ENCODE data around the gene BATF3.
"Not testable (repeated sequence)": the region's sequence is repeated elsewhere in the genome, so short reads cannot be mapped to it uniquely, and the experiment has no call there.

Gene BATF3

DNA sequence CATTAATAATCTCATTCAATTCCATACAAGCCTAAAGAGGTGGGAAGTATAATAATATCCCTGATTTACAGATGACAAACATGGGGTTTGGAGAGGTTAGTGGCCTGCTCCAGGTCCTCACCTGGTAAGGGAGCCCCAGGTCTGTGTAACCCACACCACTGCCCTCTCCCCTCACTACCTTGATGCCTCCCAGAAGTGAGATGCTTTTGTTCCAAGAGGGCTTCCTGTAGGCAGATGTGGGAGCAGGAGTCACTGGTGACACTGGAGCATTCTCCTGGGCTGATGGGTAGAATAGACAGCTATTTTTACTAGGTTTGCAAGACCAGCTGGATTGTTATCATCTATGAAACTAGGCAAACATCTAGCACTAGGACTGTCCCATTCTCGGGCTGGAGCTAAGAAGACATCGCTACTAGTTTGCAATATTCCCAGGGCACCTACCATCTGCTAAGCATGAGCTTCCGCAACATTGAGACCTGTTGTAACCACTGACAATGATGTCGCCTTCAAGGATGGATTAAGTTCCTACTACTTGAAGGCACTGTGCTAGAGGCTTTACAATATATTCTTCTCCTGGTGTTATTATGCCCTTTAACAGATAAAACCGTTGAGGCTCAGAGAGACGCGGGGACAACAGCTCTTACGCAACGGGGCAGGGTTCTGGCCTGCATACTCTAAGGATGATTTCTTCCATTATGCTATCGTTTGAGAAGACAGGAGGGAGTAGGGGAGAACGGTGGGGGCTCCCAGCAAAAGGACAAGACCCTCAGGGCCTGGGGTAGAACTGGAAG is 35.0 kb downstream of the BATF3 start:
- no peak overlapping the region for H3K4me3 ChIP-seq (replicated peaks in 1 of 2; ENCODE audit: low read depth in 2 of 2, low read length in 2 of 2)
- TF ChIP-seq, protein P1, sequence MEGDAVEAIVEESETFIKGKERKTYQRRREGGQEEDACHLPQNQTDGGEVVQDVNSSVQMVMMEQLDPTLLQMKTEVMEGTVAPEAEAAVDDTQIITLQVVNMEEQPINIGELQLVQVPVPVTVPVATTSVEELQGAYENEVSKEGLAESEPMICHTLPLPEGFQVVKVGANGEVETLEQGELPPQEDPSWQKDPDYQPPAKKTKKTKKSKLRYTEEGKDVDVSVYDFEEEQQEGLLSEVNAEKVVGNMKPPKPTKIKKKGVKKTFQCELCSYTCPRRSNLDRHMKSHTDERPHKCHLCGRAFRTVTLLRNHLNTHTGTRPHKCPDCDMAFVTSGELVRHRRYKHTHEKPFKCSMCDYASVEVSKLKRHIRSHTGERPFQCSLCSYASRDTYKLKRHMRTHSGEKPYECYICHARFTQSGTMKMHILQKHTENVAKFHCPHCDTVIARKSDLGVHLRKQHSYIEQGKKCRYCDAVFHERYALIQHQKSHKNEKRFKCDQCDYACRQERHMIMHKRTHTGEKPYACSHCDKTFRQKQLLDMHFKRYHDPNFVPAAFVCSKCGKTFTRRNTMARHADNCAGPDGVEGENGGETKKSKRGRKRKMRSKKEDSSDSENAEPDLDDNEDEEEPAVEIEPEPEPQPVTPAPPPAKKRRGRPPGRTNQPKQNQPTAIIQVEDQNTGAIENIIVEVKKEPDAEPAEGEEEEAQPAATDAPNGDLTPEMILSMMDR (IDR thresholded peaks at IDR 0.05; ENCODE audit: low read depth, low read length) = no peak
- DNase-seq (ENCODE audit: low read depth in 2 of 2) = no peak

DNA sequence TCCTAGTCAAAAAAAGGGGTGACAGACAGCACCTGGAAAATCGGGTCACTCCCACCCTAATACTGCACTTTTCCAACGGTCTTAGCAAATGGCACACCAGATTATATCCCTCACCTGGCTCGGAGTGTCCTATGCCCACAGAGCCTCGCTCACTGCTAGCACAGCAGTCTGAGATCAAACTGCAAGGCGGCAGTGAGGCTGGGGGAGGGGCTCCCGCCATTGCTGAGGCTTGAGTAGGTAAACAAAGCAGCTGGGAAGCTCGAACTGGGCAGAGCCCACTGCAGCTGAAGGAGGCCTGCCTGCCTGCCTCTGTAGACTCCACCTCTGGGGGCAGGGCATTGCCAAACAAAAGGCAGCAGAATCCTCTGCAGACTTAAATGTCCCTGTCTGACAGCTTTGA is 41.4 kb downstream of the BATF3 start:
- DNase-seq (ENCODE audit: low read depth in 2 of 2) = not testable (repeated sequence)

DNA sequence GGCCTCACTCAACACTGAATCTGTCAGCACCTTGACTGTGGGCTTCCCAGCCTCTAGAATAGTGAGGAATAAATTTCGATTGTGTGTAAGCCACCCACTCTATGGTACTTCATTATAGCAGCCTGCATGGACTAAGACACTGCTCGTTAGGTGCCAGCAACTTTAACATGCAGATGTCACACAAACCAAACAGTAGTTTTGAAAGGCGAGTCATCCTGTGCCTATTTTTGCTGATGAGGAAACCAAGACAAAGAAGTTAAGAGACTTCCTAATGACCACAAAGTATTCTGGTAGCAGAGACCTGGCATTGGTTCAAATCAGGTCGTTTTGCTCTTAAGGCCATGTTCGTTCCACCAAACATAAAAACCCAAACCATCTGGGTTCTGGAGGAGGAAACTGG is 42.9 kb downstream of the BATF3 start:
- H3K4me3 ChIP-seq (replicated peaks in 1 of 2; ENCODE audit: low read depth in 2 of 2, low read length in 2 of 2) = no peak overlapping the region
- DNase-seq (ENCODE audit: low read depth in 2 of 2) = no peak
- TF ChIP-seq, protein P1 (IDR thresholded peaks at IDR 0.05; ENCODE audit: low read depth, low read length) = no peak

More for the DNA sequence above, 41.4 kb downstream of the BATF3 start:
- not testable (repeated sequence) for H3K4me3 ChIP-seq (replicated peaks in 1 of 2; ENCODE audit: low read depth in 2 of 2, low read length in 2 of 2)

DNA sequence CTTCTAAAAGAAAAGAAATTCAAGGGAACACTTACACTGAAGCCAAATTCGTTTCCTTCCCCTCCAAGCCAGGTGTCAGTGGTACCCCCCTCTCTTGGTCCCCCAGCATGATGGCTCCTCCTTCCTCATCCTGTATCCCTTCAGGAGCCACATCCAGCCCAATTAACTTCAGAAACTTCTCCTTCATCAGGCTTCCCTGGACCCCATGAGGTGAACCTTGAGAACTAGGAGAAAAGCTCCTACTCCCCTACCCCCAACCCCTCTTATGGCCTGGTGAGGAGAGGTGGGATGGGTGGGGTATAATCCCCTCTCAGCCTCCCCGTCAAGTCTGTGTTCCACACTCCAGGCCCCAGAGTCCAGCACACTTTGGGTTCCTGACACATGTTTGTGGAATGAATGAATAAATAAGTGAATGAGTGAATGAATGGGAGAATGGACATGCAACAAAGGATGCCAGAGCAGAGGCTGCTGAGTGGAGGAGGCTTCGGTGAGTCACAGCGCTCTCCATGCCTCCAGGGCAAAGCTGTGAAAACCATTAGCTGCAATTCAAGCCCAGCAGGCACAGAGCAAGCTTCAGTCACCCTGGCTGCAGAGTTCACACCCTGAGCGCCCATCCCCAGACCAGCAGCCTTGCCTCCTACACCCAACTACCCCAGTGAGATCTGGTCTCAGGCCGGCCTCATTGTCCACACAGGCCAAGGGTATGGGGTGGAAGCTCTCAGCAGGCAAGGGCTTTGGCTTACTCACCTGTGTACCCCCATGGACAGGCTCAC is 43.8 kb downstream of the BATF3 start:
- no peak for DNase-seq (ENCODE audit: low read depth in 2 of 2)
- TF ChIP-seq, protein P1 (IDR thresholded peaks at IDR 0.05; ENCODE audit: low read depth, low read length) = no peak
- no peak overlapping the region for H3K4me3 ChIP-seq (replicated peaks in 1 of 2; ENCODE audit: low read depth in 2 of 2, low read length in 2 of 2)

DNA sequence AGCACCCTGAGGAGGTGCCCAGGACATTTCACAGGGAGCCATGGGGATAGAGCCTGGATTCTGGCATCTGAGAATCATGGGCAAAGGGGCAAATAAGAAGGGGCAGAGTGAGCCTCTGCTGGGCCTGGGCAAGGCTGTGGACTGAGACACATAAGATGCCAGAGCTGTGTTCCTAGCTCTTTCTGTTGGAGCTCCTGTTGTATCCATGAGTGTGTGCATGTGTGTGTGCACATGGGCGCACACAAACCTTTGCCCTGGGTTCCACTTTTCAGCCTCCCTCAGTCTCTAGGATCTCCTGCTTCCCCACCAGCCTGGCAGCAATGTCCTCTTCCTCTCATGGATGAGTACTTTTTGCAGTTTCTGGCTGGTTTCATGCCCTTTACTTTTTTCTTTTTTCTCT is 47.0 kb downstream of the BATF3 start:
- no peak overlapping the region for H3K4me3 ChIP-seq (replicated peaks in 1 of 2; ENCODE audit: low read depth in 2 of 2, low read length in 2 of 2)
- DNase-seq (ENCODE audit: low read depth in 2 of 2) = no peak
- TF ChIP-seq, protein P1 (IDR thresholded peaks at IDR 0.05; ENCODE audit: low read depth, low read length) = no peak

DNA sequence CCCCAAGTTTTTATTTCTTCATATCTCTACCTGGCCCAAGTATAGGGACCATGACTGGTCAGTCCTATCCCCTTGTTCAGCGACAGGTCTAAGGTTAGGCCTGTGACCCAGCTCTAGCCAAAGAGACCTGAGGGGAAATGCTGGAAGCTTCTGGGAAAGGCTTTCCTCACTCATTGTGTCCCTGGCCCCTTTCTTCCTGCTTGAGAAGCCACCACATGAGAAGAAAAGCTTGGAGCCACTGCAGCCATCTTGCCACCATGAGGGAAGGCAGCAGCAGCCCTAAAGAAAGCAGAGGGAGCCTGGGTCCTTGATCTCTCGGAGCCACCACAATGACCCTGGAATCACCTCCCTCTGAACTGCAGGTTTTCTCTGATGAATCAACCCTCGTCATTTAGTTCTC is 47.7 kb downstream of the BATF3 start:
- TF ChIP-seq, protein P1 (IDR thresholded peaks at IDR 0.05; ENCODE audit: low read depth, low read length) = no peak
- no peak overlapping the region for H3K4me3 ChIP-seq (replicated peaks in 1 of 2; ENCODE audit: low read depth in 2 of 2, low read length in 2 of 2)
- DNase-seq (ENCODE audit: low read depth in 2 of 2) = no peak

DNA sequence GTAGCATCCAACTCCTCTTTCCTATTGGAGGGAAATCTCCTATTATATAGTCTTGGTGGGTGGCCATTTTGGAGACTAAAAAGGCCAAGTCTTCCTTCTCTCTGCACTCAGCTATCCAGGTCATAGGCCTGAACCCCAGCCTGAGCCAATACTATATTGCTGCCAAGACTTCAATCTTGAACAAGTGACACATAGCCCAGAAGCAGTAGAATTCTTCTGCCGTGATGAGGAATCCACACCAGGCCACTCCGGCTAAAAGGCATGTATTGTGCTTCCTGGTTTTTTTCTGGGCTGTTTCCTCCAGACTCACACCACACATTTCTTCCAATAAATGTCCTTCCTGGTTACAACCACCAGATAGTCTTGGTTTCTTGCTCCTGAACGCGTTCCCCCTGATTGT is 48.1 kb downstream of the BATF3 start:
- TF ChIP-seq, protein P1 (IDR thresholded peaks at IDR 0.05; ENCODE audit: low read depth, low read length) = no peak
- peak; percentile 20 to 73 for DNase-seq (ENCODE audit: low read depth in 2 of 2)
- no peak overlapping the region for H3K4me3 ChIP-seq (replicated peaks in 1 of 2; ENCODE audit: low read depth in 2 of 2, low read length in 2 of 2)
